ENCODE measurements around the gene POPDC2.

POPDC2 gene

DNA sequence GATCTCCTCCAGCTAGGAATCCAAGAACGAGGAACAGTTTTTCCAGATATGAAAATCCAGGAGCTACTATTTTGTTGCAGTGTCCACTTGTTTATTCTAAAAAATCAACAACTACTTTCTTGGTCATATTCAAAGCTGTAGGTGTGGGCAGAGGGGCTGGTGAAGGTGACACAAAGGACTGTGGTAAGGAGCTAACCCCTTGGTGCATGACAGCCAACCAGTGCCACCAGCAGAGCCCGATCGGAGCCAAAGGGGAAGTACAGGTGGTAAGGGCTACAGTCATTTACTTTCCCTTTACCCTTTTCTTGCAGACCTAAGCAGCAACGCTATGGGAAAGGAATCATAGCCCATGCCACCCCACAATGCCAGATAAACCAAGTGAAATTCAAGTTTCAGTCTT lies 32.0 kb downstream of the POPDC2 start:
- Histone ChIP-seq H3K4me2 (no peak overlapping the region), H2AFZ (ENCODE audit: low read depth) (no peak overlapping the region), H3K4me3 (IDR thresholded peaks at IDR 0.05; ENCODE audit: insufficient read depth, low read depth, low read length) (no peak overlapping the region), H3K79me2 (ENCODE audit: insufficient read depth, low read depth) (no peaks in the 10 kb centered on the region), H3K27ac (no peak overlapping the region), H3K4me1 (ENCODE audit: low read depth, poor library complexity, severe bottlenecking) (peaks cover 14% of the 10 kb centered on the region), H4K20me1 (ENCODE audit: insufficient read depth) (no peaks in the 10 kb centered on the region), H3K9ac (no peak overlapping the region), H3K27me3 (ENCODE audit: insufficient read depth, low read depth) (no peaks in the 10 kb centered on the region), H3K36me3 (ENCODE audit: insufficient read depth) (no peaks in the 10 kb centered on the region)
- TF ChIP-seq, protein P1, sequence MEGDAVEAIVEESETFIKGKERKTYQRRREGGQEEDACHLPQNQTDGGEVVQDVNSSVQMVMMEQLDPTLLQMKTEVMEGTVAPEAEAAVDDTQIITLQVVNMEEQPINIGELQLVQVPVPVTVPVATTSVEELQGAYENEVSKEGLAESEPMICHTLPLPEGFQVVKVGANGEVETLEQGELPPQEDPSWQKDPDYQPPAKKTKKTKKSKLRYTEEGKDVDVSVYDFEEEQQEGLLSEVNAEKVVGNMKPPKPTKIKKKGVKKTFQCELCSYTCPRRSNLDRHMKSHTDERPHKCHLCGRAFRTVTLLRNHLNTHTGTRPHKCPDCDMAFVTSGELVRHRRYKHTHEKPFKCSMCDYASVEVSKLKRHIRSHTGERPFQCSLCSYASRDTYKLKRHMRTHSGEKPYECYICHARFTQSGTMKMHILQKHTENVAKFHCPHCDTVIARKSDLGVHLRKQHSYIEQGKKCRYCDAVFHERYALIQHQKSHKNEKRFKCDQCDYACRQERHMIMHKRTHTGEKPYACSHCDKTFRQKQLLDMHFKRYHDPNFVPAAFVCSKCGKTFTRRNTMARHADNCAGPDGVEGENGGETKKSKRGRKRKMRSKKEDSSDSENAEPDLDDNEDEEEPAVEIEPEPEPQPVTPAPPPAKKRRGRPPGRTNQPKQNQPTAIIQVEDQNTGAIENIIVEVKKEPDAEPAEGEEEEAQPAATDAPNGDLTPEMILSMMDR (conservative IDR thresholded peaks at IDR 0.05; ENCODE audit: low read depth, low read length): no peak

DNA sequence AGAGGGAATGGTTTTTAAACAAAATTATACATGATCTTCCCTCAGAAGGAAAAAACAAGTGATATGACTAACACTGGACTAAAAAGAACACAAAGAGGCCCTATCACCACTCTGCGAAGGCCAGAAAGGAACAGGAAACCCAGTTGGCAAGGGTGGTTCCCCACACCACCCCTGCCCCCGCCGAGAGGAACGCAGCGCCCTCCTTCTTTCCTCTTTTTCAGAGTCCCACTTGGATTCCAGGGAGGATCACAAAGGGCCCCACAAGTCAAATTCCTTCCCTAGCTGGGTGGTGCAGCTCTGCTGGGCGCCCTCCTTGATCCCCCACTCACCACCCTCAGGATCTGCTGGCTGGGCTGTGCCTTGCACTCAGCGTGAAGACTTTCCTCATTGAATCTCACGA lies 32.9 kb downstream of the POPDC2 start:
- Histone ChIP-seq H3K4me1 (ENCODE audit: low read depth, poor library complexity, severe bottlenecking) (peaks cover 14% of the 10 kb centered on the region), H3K9ac (no peak overlapping the region), H2AFZ (ENCODE audit: low read depth) (no peak overlapping the region), H3K4me3 (IDR thresholded peaks at IDR 0.05; ENCODE audit: insufficient read depth, low read depth, low read length) (no peak overlapping the region), H4K20me1 (ENCODE audit: insufficient read depth) (no peaks in the 10 kb centered on the region), H3K4me2 (no peak overlapping the region), H3K36me3 (ENCODE audit: insufficient read depth) (no peaks in the 10 kb centered on the region), H3K27me3 (ENCODE audit: insufficient read depth, low read depth) (no peaks in the 10 kb centered on the region), H3K27ac (no peak overlapping the region), H3K79me2 (ENCODE audit: insufficient read depth, low read depth) (no peaks in the 10 kb centered on the region)
- TF ChIP-seq, protein P1 (conservative IDR thresholded peaks at IDR 0.05; ENCODE audit: low read depth, low read length): no peak

DNA sequence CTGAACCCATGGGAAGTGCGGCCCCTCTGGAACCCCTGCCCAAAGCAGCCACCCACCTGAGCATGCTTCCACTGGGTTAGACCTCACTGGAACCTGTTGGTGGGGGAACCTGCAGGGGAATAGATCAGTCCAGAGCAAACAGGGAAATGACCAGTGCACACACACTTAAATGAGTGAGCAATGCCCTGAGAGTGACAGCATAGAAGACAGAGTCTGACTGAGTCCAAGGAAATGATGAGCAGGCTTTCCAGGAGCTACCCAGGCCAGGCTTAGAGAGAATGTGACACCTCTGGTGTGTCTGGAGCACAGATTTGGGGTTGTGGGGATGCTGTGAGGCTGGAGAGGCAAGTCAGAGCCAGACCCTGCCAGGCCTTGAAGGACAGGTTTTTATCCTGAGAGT lies 34.2 kb downstream of the POPDC2 start:
- Histone ChIP-seq H3K4me3 (IDR thresholded peaks at IDR 0.05; ENCODE audit: insufficient read depth, low read depth, low read length) (no peak overlapping the region), H3K27me3 (ENCODE audit: insufficient read depth, low read depth) (no peaks in the 10 kb centered on the region), H3K4me2 (no peak overlapping the region), H3K36me3 (ENCODE audit: insufficient read depth) (no peaks in the 10 kb centered on the region), H2AFZ (ENCODE audit: low read depth) (no peak overlapping the region), H3K9ac (no peak overlapping the region), H3K27ac (no peak overlapping the region), H3K4me1 (ENCODE audit: low read depth, poor library complexity, severe bottlenecking) (peaks cover 13% of the 10 kb centered on the region), H3K79me2 (ENCODE audit: insufficient read depth, low read depth) (no peaks in the 10 kb centered on the region), H4K20me1 (ENCODE audit: insufficient read depth) (no peaks in the 10 kb centered on the region)
- TF ChIP-seq, protein P1 (conservative IDR thresholded peaks at IDR 0.05; ENCODE audit: low read depth, low read length): no peak

DNA sequence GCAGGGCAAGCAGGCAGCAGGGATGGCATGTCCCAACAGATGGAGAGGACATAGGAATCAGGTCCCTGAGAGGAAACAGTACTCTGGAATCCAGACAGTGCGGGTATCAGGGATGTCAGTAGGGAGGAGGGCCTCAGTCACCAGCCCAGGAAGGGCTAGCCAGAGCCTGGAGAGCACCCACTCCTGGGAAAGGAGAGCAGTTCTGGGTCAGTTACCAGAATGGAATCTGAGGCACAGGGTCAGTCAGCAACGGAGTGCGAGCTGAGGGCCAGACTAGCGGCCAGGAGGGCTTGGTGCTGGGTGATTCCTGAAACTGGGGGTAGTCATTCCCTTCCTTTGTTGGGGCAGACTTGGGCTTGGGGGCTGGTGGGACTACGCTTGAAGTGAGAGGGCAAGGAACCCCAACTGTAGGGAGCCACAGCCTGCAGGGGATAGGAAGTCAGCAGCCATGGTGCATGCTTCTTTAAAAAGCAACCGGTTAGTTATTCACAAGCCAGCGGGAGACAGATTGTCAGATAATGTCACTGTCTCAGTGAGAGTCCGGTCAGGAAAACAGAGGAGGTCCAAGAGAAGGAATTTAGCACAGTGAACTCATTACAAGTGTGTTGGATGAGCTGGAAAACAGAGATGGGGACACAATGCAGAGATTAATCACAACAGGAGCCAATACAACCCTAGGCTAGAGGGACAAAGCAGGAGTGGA lies 34.8 kb downstream of the POPDC2 start:
- Histone ChIP-seq H2AFZ (ENCODE audit: low read depth) (no peak overlapping the region), H4K20me1 (ENCODE audit: insufficient read depth) (no peaks in the 10 kb centered on the region), H3K4me3 (IDR thresholded peaks at IDR 0.05; ENCODE audit: insufficient read depth, low read depth, low read length) (no peak overlapping the region), H3K79me2 (ENCODE audit: insufficient read depth, low read depth) (no peaks in the 10 kb centered on the region), H3K27me3 (ENCODE audit: insufficient read depth, low read depth) (no peaks in the 10 kb centered on the region), H3K36me3 (ENCODE audit: insufficient read depth) (no peaks in the 10 kb centered on the region), H3K9ac (no peak overlapping the region), H3K4me2 (no peak overlapping the region), H3K27ac (no peak overlapping the region), H3K4me1 (ENCODE audit: low read depth, poor library complexity, severe bottlenecking) (peaks cover 8% of the 10 kb centered on the region)
- TF ChIP-seq, protein P1 (conservative IDR thresholded peaks at IDR 0.05; ENCODE audit: low read depth, low read length): no peak
